Endodermal cell (in vitro differentiated cells): Measurements from ENCODE around the gene SOHLH2. TPM values are rescaled to one million over a fixed set of nuclear protein-coding genes. Genes with fewer than 3 reads are reported as not detected.

Experiments
- DNase-seq: peaks from one replicate; pipeline ENCODE4 v3.0.0-alpha.2; 2017
- H3K27ac ChIP-seq: 2 replicates; pipeline ENCODE4 v1.5.1; 2013; ENCODE audit warnings: mild to moderate bottlenecking, low read depth, low read length, moderate library complexity
- H3K27me3 ChIP-seq: 2 replicates; pipeline ENCODE4 v1.6.1; 2013; ENCODE audit warnings: mild to moderate bottlenecking, low read length, moderate library complexity; ENCODE audit not compliant: insufficient read depth, control insufficient read depth, poor library complexity, severe bottlenecking
- H3K36me3 ChIP-seq: 2 replicates; pipeline ENCODE4 v1.7.0; 2013; ENCODE audit warnings: mild to moderate bottlenecking, low read length, moderate library complexity; ENCODE audit not compliant: control insufficient read depth, insufficient read depth
- H3K4me1 ChIP-seq: one replicate; pipeline ENCODE4 v1.7.0; 2013; ENCODE audit warnings: low read length; ENCODE audit not compliant: control insufficient read depth, insufficient read depth
- H3K4me3 ChIP-seq: 2 replicates; pipeline ENCODE4 v1.5.1; 2013; ENCODE audit warnings: mild to moderate bottlenecking, low read length, moderate library complexity
- H3K9ac ChIP-seq: 2 replicates; pipeline ENCODE4 v1.6.1; 2013; ENCODE audit warnings: mild to moderate bottlenecking, low read length, moderate library complexity; ENCODE audit not compliant: poor library complexity, severe bottlenecking; ENCODE audit errors: extremely low read depth
- H3K9me3 ChIP-seq: 2 replicates; pipeline ENCODE4 v1.6.1; 2013; ENCODE audit warnings: mild to moderate bottlenecking, low read length, moderate library complexity; ENCODE audit not compliant: control insufficient read depth
- H3K27ac Mint-ChIP-seq: 2 replicates; pipeline ENCODE4 v1.8.0; 2020; ENCODE audit warnings: mixed read lengths
- H3K27me3 Mint-ChIP-seq: 2 replicates; pipeline ENCODE4 v1.8.0; 2021; ENCODE audit warnings: mild to moderate bottlenecking, mixed read lengths; ENCODE audit not compliant: insufficient read depth
- H3K36me3 Mint-ChIP-seq: 2 replicates; pipeline ENCODE4 v1.8.0; 2020; ENCODE audit warnings: low read depth, mixed read lengths
- H3K4me1 Mint-ChIP-seq: 2 replicates; pipeline ENCODE4 v1.8.0; 2020; ENCODE audit warnings: mixed read lengths
- H3K4me3 Mint-ChIP-seq: 2 replicates; pipeline ENCODE4 v1.8.0; 2020; ENCODE audit warnings: mild to moderate bottlenecking, moderate library complexity, mixed read lengths
- H3K9me3 Mint-ChIP-seq: 2 replicates; pipeline ENCODE4 v1.8.0; 2020; ENCODE audit warnings: mild to moderate bottlenecking, mixed read lengths
- WGBS, 2 experiments: methylation state at CpG; one replicate each; pipeline versions ENCODE4 v1.1.5 to v1.1.7; 2013; ENCODE audit warnings: missing lambda C conversion rate in 2 of 2, mixed read lengths in 1 of 2; ENCODE audit not compliant: insufficient coverage in 1 of 2, insufficient read length in 1 of 2; 5-methylcytosine and 5-hydroxymethylcytosine counted together
- total RNA-seq, 2 donors: library from RNA; stranded (reverse); fragmentation: NEBNext Ultra II Directional in 1 of 2; extraction: Animal tissue kit (Norgen Biotek cat#: 25700) in 1 of 2; gene quantifications; 2 replicates in 1 of 2; 3 replicates in 1 of 2; pipeline ENCODE4 v1.2.1, GENCODE V29; 2021
- TF ChIP-seq, protein P1 (sequence below): fragments of 200-600 bp; sonication (generic); conservative IDR thresholded peaks from 2 replicates; pipeline ENCODE4 v1.5.0; 2021; ENCODE audit warnings: antibody characterized with exemption, mild to moderate bottlenecking

The SOHLH2 gene
- total RNA-seq, 2 donors from 2014 or later, result 2.1 to 14.2 TPM

DNA sequence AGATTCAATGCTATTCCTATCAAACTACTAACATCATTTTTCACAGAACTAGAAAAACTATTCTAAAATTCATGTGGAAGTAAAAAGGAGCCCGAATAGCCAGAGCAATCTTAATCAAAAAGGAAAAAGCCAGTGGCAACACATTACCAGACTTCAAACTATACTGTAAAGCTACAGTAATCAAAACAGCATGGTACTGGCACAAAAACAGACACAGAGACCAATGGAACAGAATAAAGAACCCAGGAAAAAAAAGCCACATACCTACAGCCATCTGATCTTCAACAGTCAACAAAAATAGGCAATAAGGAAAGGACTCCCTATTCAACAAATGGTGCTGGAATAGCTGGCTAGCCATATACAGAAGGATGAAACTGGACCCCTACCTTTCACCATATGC is 10.4 kb upstream of the SOHLH2 start:
- no peaks in the 10 kb centered on the region for H3K36me3 ChIP-seq
- Mint-ChIP-seq H3K4me3 (no peak overlapping the region), H3K9me3 (peaks cover 29% of the 10 kb centered on the region), H3K27ac (no peak overlapping the region), H3K4me1 (no peaks in the 10 kb centered on the region), H3K36me3 (peaks cover 35% of the 10 kb centered on the region), H3K27me3 (no peaks in the 10 kb centered on the region)
- H3K27me3 ChIP-seq, result no peaks in the 10 kb centered on the region
- H3K27ac ChIP-seq, result no peak overlapping the region
- H3K9ac ChIP-seq, result no peak overlapping the region
- no peak for DNase-seq
- TF ChIP-seq, protein P1, sequence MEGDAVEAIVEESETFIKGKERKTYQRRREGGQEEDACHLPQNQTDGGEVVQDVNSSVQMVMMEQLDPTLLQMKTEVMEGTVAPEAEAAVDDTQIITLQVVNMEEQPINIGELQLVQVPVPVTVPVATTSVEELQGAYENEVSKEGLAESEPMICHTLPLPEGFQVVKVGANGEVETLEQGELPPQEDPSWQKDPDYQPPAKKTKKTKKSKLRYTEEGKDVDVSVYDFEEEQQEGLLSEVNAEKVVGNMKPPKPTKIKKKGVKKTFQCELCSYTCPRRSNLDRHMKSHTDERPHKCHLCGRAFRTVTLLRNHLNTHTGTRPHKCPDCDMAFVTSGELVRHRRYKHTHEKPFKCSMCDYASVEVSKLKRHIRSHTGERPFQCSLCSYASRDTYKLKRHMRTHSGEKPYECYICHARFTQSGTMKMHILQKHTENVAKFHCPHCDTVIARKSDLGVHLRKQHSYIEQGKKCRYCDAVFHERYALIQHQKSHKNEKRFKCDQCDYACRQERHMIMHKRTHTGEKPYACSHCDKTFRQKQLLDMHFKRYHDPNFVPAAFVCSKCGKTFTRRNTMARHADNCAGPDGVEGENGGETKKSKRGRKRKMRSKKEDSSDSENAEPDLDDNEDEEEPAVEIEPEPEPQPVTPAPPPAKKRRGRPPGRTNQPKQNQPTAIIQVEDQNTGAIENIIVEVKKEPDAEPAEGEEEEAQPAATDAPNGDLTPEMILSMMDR, result no peak
- H3K9me3 ChIP-seq, result peaks cover 25% of the 10 kb centered on the region
- no peak overlapping the region for H3K4me3 ChIP-seq
- H3K4me1 ChIP-seq, result no peaks in the 10 kb centered on the region
- WGBS, 2 experiments, result 92% methylated on average over 1 of the region's 1 CpG; no CpG with 5 or more reads in 1 of the 2 experiments

DNA sequence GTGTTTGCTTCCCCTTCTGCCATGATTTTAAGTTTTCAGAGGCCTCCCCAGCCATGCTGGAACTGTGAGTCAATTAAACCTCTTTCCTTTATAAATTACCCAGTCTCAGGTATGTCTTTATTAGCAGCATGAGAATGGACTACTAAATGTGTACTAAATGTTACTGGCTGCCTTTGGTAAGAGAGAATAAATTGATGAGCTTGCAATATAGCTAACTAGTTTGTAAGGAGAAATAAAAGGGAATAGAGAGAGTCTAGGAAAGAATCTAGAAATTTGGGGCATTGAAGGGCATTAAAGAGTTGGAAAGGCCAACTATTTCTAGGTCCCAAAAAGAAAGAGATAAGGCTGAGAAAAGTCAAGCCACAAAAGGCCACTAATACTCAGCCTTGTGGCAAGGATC is 5.5 kb upstream of the SOHLH2 start:
- Histone ChIP-seq H3K27me3 (no peaks in the 10 kb centered on the region), H3K27ac (no peak overlapping the region), H3K9ac (no peak overlapping the region), H3K4me1 (no peaks in the 10 kb centered on the region), H3K4me3 (no peak overlapping the region), H3K9me3 (peaks cover 21% of the 10 kb centered on the region), H3K36me3 (no peaks in the 10 kb centered on the region)
- Mint-ChIP-seq H3K4me1 (no peaks in the 10 kb centered on the region), H3K27ac (no peak overlapping the region), H3K9me3 (peaks cover 28% of the 10 kb centered on the region), H3K27me3 (no peaks in the 10 kb centered on the region), H3K4me3 (no peak overlapping the region), H3K36me3 (peaks cover 24% of the 10 kb centered on the region)
- DNase-seq, result no peak
- TF ChIP-seq, protein P1, result no peak

DNA sequence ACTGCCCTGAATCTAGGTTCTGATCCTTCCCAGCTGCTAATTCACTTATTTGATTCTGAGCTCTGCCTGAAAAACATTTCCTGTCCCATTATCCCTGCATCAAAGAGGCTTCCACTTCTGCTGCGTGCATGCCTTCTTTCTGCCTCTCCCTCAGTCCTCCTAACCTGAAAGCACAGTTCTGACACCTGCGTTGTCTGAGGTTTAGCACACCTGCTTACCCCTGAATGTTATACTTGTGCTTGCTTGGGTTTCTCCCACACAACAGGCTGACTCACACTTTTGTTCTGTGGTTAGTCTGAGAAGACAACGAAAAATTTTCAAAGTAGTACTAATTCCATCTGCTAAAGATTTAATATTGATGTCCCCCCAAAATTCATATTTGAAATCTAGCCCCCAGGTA is 3.1 kb upstream of the SOHLH2 start:
- WGBS, 2 experiments, result 86 to 87% methylated on average over 2 to 3 of the region's 3 CpGs
- Mint-ChIP-seq H3K4me1 (no peaks in the 10 kb centered on the region), H3K27me3 (no peaks in the 10 kb centered on the region), H3K9me3 (peaks cover 30% of the 10 kb centered on the region), H3K4me3 (no peak overlapping the region), H3K36me3 (peaks cover 16% of the 10 kb centered on the region), H3K27ac (no peak overlapping the region)
- Histone ChIP-seq H3K36me3 (no peaks in the 10 kb centered on the region), H3K4me1 (no peaks in the 10 kb centered on the region), H3K27ac (no peak overlapping the region), H3K4me3 (no peak overlapping the region), H3K27me3 (no peaks in the 10 kb centered on the region), H3K9me3 (peaks cover 10% of the 10 kb centered on the region), H3K9ac (no peak overlapping the region)
- DNase-seq, result no peak
- TF ChIP-seq, protein P1, result no peak
